HEK293 (cell line): ENCODE data around the gene SUV39H2.

Source experiments
- CTCF ChIA-PET: fragments of 350-600 bp; formaldehyde crosslinking; extraction: SDS; loops from one replicate; lab custom pipeline; 2021; ENCODE audit warnings: antibody characterized with exemption; lab: Yijun Ruan, JAX
- POLR2A ChIA-PET: fragments of 300-600 bp; formaldehyde crosslinking; extraction: SDS; loops from one replicate; lab custom pipeline; 2020; ENCODE audit warnings: antibody characterized with exemption, inconsistent platforms; lab: Yijun Ruan, JAX
- H3K27ac ChIP-seq: fragments of 200-500 bp; sonication (Bioruptor generic); 2 replicates; pipeline ENCODE4 v1.5.1; 2014; ENCODE audit warnings: low read depth, low read length, control low read depth, inconsistent platforms; ENCODE audit errors: extremely low read depth
- H3K36me3 ChIP-seq, 2 experiments: fragments of 200-500 bp in 1 of 2; sonication (Bioruptor generic) in 1 of 2; 1 replicate in 1 of 2; 2 replicates in 1 of 2; pipeline ENCODE4 v1.5.1; 2014 to 2017; ENCODE audit warnings: inconsistent platforms in 2 of 2, low read length in 2 of 2; ENCODE audit not compliant: control insufficient read depth in 2 of 2, insufficient read depth in 1 of 2
- H3K4me1 ChIP-seq: fragments of 200-500 bp; sonication (Bioruptor generic); 2 replicates; pipeline ENCODE4 v1.5.1; 2014; ENCODE audit warnings: mild to moderate bottlenecking, low read length, inconsistent platforms; ENCODE audit not compliant: control insufficient read depth, insufficient read depth
- H3K4me3 ChIP-seq: 2 replicates; pipeline ENCODE4 v1.5.1; 2011; ENCODE audit warnings: low read depth, mild to moderate bottlenecking, control low read depth, low read length, moderate library complexity
- H3K9me3 ChIP-seq: fragments of 200-500 bp; sonication (Bioruptor generic); 2 replicates; pipeline ENCODE4 v1.5.1; 2014; ENCODE audit warnings: low read depth, low read length, inconsistent platforms; ENCODE audit not compliant: control insufficient read depth, insufficient read depth
- EGR2 ChIP-seq: fragments of 450-650 bp; formaldehyde crosslinking; IDR thresholded peaks from 2 replicates; pipeline ENCODE4 v1.5.1; 2016; ENCODE audit warnings: low read depth, missing biosample characterization, missing genetic modification characterization
- GLIS1 ChIP-seq: fragments of 450-650 bp; formaldehyde crosslinking; IDR thresholded peaks from 2 replicates; pipeline ENCODE4 v1.5.1; 2016; ENCODE audit warnings: missing biosample characterization, missing genetic modification characterization
- KLF9 ChIP-seq: fragments of 450-650 bp; formaldehyde crosslinking; IDR thresholded peaks from 2 replicates; pipeline ENCODE4 v1.5.1; 2016; ENCODE audit warnings: missing biosample characterization, missing genetic modification characterization, low read depth
- MEIS1 ChIP-seq: sonication (generic); formaldehyde crosslinking; IDR thresholded peaks from 2 replicates; pipeline ENCODE4 v1.8.1; 2022; ENCODE audit warnings: missing genetic modification reagents, mild to moderate bottlenecking, borderline replicate concordance
- SALL2 ChIP-seq: fragments of 450-650 bp; formaldehyde crosslinking; IDR thresholded peaks from 2 replicates; pipeline ENCODE4 v1.5.0; 2017; ENCODE audit warnings: missing biosample characterization, mild to moderate bottlenecking, missing genetic modification characterization, borderline replicate concordance
- SCRT1 ChIP-seq: fragments of 450-650 bp; formaldehyde crosslinking; IDR thresholded peaks from 2 replicates; pipeline ENCODE4 v1.5.1; 2016; ENCODE audit warnings: missing biosample characterization, missing genetic modification characterization, borderline replicate concordance
- SCRT2 ChIP-seq: fragments of 450-650 bp; formaldehyde crosslinking; IDR thresholded peaks from 2 replicates; pipeline ENCODE4 v1.5.1; 2016; ENCODE audit warnings: missing biosample characterization, missing genetic modification characterization
- SP2 ChIP-seq: fragments of 450-650 bp; formaldehyde crosslinking; IDR thresholded peaks from 2 replicates; pipeline ENCODE4 v1.5.1; 2016; ENCODE audit warnings: missing biosample characterization, missing genetic modification characterization
- TCF7L2 ChIP-seq: IDR thresholded peaks from 2 replicates; pipeline ENCODE4 v1.6.1; 2011; ENCODE audit warnings: low read depth, mild to moderate bottlenecking, inconsistent platforms, low read length, moderate library complexity, borderline replicate concordance
- ZBTB20 ChIP-seq: fragments of 450-650 bp; formaldehyde crosslinking; IDR thresholded peaks from 2 replicates; pipeline ENCODE4 v1.5.1; 2016; ENCODE audit warnings: missing biosample characterization, missing genetic modification characterization
- ZEB2 ChIP-seq: fragments of 450-650 bp; formaldehyde crosslinking; IDR thresholded peaks from 2 replicates; pipeline ENCODE4 v1.5.1; 2016; ENCODE audit warnings: missing biosample characterization, missing genetic modification characterization
- ZFHX2 ChIP-seq: fragments of 450-650 bp; formaldehyde crosslinking; conservative IDR thresholded peaks from 2 replicates; pipeline ENCODE4 v1.5.1; 2016; ENCODE audit warnings: missing biosample characterization, missing genetic modification characterization
- ZNF146 ChIP-seq: fragments of 450-650 bp; formaldehyde crosslinking; IDR thresholded peaks from 2 replicates; pipeline ENCODE4 v1.5.1; 2016; ENCODE audit warnings: missing biosample characterization, missing genetic modification characterization
- ZNF2 ChIP-seq: fragments of 450-650 bp; formaldehyde crosslinking; IDR thresholded peaks from 2 replicates; pipeline ENCODE4 v1.5.1; 2016; ENCODE audit warnings: missing biosample characterization, missing genetic modification characterization
- ZNF23 ChIP-seq: fragments of 450-650 bp; formaldehyde crosslinking; IDR thresholded peaks from 2 replicates; pipeline ENCODE4 v1.5.1; 2016; ENCODE audit warnings: missing biosample characterization, missing genetic modification characterization, borderline replicate concordance
- ZNF394 ChIP-seq: fragments of 450-650 bp; formaldehyde crosslinking; IDR thresholded peaks from 2 replicates; pipeline ENCODE4 v1.5.1; 2016; ENCODE audit warnings: missing biosample characterization, missing genetic modification characterization, mild to moderate bottlenecking, moderate library complexity, borderline replicate concordance
- ZNF510 ChIP-seq: fragments of 450-650 bp; formaldehyde crosslinking; IDR thresholded peaks from 2 replicates; pipeline ENCODE4 v1.5.1; 2018; ENCODE audit warnings: mild to moderate bottlenecking, missing genetic modification characterization, missing biosample characterization; ENCODE audit not compliant: insufficient replicate concordance
- ZNF623 ChIP-seq: fragments of 450-650 bp; formaldehyde crosslinking; IDR thresholded peaks from 2 replicates; pipeline ENCODE4 v1.5.1; 2016; ENCODE audit warnings: missing biosample characterization, missing genetic modification characterization
- ZNF777 ChIP-seq: fragments of 450-650 bp; formaldehyde crosslinking; IDR thresholded peaks from 2 replicates; pipeline ENCODE4 v1.5.1; 2017; ENCODE audit warnings: missing biosample characterization, missing genetic modification characterization, borderline replicate concordance
- ZNF837 ChIP-seq: fragments of 450-650 bp; formaldehyde crosslinking; IDR thresholded peaks from 2 replicates; pipeline ENCODE4 v1.5.1; 2016; ENCODE audit warnings: missing biosample characterization, missing genetic modification characterization
- ZSCAN16 ChIP-seq: fragments of 450-650 bp; formaldehyde crosslinking; IDR thresholded peaks from 2 replicates; pipeline ENCODE4 v1.5.1; 2016; ENCODE audit warnings: missing biosample characterization, missing genetic modification characterization
- TF ChIP-seq, protein P1 (sequence below): fragments of 450-650 bp; formaldehyde crosslinking; IDR thresholded peaks from 2 replicates; pipeline ENCODE4 v1.5.1; 2016; ENCODE audit warnings: missing biosample characterization, missing genetic modification characterization, low read depth
- TF ChIP-seq, protein P2 (sequence below): fragments of 450-650 bp; formaldehyde crosslinking; optimal IDR thresholded peaks from 2 replicates; pipeline ENCODE3; 2016; ENCODE audit warnings: missing biosample characterization, mild to moderate bottlenecking, missing genetic modification characterization
- TF ChIP-seq, protein P3 (sequence below): fragments of 450-650 bp; formaldehyde crosslinking; IDR thresholded peaks from 2 replicates; pipeline ENCODE4 v1.5.1; 2016; ENCODE audit warnings: missing biosample characterization, missing genetic modification characterization
- TF ChIP-seq, protein P4 (sequence below): fragments of 450-650 bp; formaldehyde crosslinking; IDR thresholded peaks from 2 replicates; pipeline ENCODE4 v1.5.1; 2016; ENCODE audit warnings: missing biosample characterization, missing genetic modification characterization
- TF ChIP-seq, protein P5 (sequence below): fragments of 450-650 bp; formaldehyde crosslinking; IDR thresholded peaks from 2 replicates; pipeline ENCODE4 v1.5.1; 2017; ENCODE audit warnings: missing biosample characterization, missing genetic modification characterization

SUV39H2 gene

DNA sequence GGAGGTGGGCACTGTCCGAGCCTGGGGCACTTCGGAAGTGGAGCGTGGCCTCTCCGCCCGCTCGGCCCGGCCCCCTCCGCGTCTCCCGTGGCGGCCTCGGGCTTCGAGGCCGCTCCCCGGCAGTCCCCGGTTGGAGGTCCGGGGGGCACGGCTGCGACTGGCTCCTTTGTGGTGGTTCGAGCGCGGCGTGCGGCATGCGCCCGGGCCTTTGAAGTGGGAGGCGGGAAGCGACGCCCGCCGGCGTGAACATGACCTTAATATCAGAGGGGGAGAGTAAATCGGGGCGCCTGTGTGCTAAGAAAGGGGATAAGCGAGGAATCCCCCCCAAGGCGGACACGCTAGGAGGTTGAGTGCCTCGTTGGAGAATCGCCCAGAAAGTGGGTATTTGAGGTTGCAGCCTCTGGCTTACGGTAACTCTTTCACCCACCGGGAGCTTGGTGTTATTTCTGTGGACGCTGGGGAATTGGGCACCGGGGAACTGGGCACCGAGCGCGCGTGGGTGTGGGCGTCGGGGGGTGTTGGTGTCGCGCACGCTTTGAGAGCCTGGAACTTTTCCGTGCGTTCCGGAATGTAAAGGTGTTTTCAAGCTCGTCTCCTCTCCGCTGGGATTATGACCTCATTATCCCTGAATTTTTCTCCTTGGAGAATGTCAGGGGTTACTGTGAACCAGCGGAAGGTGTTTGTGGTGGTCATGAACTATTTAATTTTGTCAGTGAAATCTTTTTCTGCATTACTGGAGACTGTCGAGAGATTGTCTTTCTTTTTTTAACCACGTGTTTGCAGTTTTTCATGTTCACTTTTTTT lies 660 bp downstream of the SUV39H2 start (continued):
- TF ChIP-seq ZNF23, result no peak
- TF ChIP-seq, protein P1, sequence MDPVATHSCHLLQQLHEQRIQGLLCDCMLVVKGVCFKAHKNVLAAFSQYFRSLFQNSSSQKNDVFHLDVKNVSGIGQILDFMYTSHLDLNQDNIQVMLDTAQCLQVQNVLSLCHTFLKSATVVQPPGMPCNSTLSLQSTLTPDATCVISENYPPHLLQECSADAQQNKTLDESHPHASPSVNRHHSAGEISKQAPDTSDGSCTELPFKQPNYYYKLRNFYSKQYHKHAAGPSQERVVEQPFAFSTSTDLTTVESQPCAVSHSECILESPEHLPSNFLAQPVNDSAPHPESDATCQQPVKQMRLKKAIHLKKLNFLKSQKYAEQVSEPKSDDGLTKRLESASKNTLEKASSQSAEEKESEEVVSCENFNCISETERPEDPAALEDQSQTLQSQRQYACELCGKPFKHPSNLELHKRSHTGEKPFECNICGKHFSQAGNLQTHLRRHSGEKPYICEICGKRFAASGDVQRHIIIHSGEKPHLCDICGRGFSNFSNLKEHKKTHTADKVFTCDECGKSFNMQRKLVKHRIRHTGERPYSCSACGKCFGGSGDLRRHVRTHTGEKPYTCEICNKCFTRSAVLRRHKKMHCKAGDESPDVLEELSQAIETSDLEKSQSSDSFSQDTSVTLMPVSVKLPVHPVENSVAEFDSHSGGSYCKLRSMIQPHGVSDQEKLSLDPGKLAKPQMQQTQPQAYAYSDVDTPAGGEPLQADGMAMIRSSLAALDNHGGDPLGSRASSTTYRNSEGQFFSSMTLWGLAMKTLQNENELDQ, result no peak
- no peak for TF ChIP-seq ZNF777 (tag by site-specific recombination)
- TF ChIP-seq ZFHX2 (tag by site-specific recombination), result peak; percentile 72
- no peak for TF ChIP-seq ZNF2 (tag by site-specific recombination)
- TF ChIP-seq TCF7L2, result peak; percentile 64; the same call in 1 of the 2 replicates
- no peak for TF ChIP-seq ZNF623
- no peak for TF ChIP-seq MEIS1 (CRISPR knock-in tag)
- TF ChIP-seq EGR2, result peak; percentile 56; the same call in 1 of the 2 replicates
- TF ChIP-seq, protein P2, sequence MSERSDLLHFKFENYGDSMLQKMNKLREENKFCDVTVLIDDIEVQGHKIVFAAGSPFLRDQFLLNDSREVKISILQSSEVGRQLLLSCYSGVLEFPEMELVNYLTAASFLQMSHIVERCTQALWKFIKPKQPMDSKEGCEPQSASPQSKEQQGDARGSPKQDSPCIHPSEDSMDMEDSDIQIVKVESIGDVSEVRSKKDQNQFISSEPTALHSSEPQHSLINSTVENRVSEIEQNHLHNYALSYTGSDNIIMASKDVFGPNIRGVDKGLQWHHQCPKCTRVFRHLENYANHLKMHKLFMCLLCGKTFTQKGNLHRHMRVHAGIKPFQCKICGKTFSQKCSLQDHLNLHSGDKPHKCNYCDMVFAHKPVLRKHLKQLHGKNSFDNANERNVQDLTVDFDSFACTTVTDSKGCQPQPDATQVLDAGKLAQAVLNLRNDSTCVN, result peak; percentile 83
- TF ChIP-seq ZBTB20 (tag by site-specific recombination), result peak; percentile 46; the same call in 1 of the 2 replicates
- TF ChIP-seq, protein P3, sequence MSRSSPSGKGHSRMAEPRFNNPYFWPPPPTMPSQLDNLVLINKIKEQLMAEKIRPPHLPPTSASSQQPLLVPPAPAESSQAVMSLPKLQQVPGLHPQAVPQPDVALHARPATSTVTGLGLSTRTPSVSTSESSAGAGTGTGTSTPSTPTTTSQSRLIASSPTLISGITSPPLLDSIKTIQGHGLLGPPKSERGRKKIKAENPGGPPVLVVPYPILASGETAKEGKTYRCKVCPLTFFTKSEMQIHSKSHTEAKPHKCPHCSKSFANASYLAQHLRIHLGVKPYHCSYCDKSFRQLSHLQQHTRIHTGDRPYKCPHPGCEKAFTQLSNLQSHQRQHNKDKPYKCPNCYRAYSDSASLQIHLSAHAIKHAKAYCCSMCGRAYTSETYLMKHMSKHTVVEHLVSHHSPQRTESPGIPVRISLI, result peak; percentile 89
- peak; percentile 46 for TF ChIP-seq SP2 (tag by site-specific recombination)
- TF ChIP-seq GLIS1, result peak; percentile 71
- TF ChIP-seq ZNF837 (tag by site-specific recombination), result no peak
- peak; percentile 22; the same call in 1 of the 2 replicates for TF ChIP-seq KLF9
- TF ChIP-seq, protein P4, sequence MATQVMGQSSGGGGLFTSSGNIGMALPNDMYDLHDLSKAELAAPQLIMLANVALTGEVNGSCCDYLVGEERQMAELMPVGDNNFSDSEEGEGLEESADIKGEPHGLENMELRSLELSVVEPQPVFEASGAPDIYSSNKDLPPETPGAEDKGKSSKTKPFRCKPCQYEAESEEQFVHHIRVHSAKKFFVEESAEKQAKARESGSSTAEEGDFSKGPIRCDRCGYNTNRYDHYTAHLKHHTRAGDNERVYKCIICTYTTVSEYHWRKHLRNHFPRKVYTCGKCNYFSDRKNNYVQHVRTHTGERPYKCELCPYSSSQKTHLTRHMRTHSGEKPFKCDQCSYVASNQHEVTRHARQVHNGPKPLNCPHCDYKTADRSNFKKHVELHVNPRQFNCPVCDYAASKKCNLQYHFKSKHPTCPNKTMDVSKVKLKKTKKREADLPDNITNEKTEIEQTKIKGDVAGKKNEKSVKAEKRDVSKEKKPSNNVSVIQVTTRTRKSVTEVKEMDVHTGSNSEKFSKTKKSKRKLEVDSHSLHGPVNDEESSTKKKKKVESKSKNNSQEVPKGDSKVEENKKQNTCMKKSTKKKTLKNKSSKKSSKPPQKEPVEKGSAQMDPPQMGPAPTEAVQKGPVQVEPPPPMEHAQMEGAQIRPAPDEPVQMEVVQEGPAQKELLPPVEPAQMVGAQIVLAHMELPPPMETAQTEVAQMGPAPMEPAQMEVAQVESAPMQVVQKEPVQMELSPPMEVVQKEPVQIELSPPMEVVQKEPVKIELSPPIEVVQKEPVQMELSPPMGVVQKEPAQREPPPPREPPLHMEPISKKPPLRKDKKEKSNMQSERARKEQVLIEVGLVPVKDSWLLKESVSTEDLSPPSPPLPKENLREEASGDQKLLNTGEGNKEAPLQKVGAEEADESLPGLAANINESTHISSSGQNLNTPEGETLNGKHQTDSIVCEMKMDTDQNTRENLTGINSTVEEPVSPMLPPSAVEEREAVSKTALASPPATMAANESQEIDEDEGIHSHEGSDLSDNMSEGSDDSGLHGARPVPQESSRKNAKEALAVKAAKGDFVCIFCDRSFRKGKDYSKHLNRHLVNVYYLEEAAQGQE (tag by site-specific recombination), result peak; percentile 24; the same call in 1 of the 2 replicates
- 0 out of 2 replicates have a peak, but pooled peaks have one; percentile 14 for TF ChIP-seq ZNF394 (tag by site-specific recombination)
- peak; percentile 70 for TF ChIP-seq ZEB2 (tag by site-specific recombination)
- TF ChIP-seq, all 188 proteins: peak for 26

DNA sequence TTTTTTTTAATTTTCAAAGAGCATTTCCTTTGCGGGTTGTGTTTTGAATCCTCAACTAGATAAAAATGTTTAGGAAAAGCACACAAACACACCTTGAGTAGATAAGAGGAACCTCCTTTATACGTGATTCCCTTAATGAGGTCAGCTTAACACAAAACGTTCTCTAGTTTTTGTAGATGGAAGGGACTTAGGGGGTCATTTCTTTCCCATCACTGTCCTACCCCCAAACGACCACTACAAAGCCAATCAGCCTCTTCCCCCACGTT lies 1.2 kb downstream of the SUV39H2 start:
- peaks cover 9 to 37% of the 10 kb centered on the region in 2 experiments; a peak in 2 of 3 replicates for H3K36me3 ChIP-seq
- H3K4me3 ChIP-seq, result peak overlapping the region; percentile 82
- ChIA-PET CTCF (interaction anchor here (0.6 to 1.1 kb wide), 4 partner anchors 23 to 390 kb away, joined by 3 to 6 read pairs (median 4); no protein-coding TSS in a partner anchor), POLR2A (interaction anchor here (1.1 to 4.9 kb wide), 2 partner anchors 13 to 42 kb away, joined by 3 to 68 read pairs; partner anchors contain the start of genes CDNF, HSPA14 and MSANTD7)
- H3K9me3 ChIP-seq, result no peaks in the 10 kb centered on the region
- H3K27ac ChIP-seq, result no peak overlapping the region
- H3K4me1 ChIP-seq, result no peaks in the 10 kb centered on the region
- TF ChIP-seq ZSCAN16 (tag by site-specific recombination), result no peak
- TF ChIP-seq SALL2 (tag by site-specific recombination), result no peak
- no peak for TF ChIP-seq ZNF146 (tag by site-specific recombination)
- TF ChIP-seq, protein P3, result peak; percentile 18; the same call in 1 of the 2 replicates
- TF ChIP-seq SCRT1 (tag by site-specific recombination), result no peak
- TF ChIP-seq, protein P5, sequence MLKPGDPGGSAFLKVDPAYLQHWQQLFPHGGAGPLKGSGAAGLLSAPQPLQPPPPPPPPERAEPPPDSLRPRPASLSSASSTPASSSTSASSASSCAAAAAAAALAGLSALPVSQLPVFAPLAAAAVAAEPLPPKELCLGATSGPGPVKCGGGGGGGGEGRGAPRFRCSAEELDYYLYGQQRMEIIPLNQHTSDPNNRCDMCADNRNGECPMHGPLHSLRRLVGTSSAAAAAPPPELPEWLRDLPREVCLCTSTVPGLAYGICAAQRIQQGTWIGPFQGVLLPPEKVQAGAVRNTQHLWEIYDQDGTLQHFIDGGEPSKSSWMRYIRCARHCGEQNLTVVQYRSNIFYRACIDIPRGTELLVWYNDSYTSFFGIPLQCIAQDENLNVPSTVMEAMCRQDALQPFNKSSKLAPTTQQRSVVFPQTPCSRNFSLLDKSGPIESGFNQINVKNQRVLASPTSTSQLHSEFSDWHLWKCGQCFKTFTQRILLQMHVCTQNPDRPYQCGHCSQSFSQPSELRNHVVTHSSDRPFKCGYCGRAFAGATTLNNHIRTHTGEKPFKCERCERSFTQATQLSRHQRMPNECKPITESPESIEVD (tag by site-specific recombination), result peak; percentile 61; the same call in 1 of the 2 replicates
- TF ChIP-seq ZNF510 (tag by site-specific recombination), result no peak
- no peak for TF ChIP-seq SCRT2 (tag by site-specific recombination)
